NB4 (cell line): ENCODE results near the gene ELAVL1.

Experiments used
- TF ChIP-seq, protein P1 (sequence below): IDR thresholded peaks from one replicate; pipeline ENCODE4 v1.5.1; 2012; ENCODE audit warnings: low read depth, low read length
- TF ChIP-seq, protein P2 (sequence below): IDR thresholded peaks from 2 replicates; pipeline ENCODE4 v1.6.1; 2011; ENCODE audit warnings: low read depth, low read length

DNA sequence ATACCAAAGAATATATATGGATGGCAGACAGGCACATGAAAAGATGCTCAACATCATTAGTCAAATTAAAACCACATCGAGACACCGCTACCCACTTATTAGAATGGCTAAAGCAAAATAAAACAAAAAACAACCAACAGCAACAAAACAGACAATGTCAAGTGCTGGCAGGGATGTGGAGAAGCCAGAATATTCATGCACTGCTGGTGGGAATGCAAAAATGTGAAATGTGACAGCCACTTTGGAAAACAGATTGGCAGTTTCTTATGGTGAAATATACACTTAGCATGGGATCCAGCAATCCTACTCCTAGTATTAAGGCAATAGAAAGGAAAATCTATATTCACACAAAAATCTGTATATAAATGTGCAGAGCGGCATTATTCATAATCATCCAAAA, 8.6 kb downstream of the ELAVL1 start:
- TF ChIP-seq, protein P1, sequence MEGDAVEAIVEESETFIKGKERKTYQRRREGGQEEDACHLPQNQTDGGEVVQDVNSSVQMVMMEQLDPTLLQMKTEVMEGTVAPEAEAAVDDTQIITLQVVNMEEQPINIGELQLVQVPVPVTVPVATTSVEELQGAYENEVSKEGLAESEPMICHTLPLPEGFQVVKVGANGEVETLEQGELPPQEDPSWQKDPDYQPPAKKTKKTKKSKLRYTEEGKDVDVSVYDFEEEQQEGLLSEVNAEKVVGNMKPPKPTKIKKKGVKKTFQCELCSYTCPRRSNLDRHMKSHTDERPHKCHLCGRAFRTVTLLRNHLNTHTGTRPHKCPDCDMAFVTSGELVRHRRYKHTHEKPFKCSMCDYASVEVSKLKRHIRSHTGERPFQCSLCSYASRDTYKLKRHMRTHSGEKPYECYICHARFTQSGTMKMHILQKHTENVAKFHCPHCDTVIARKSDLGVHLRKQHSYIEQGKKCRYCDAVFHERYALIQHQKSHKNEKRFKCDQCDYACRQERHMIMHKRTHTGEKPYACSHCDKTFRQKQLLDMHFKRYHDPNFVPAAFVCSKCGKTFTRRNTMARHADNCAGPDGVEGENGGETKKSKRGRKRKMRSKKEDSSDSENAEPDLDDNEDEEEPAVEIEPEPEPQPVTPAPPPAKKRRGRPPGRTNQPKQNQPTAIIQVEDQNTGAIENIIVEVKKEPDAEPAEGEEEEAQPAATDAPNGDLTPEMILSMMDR = no peak
- TF ChIP-seq, protein P2, sequence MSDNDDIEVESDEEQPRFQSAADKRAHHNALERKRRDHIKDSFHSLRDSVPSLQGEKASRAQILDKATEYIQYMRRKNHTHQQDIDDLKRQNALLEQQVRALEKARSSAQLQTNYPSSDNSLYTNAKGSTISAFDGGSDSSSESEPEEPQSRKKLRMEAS = no peak
